ENCODE measurements around the gene ARHGAP42. TPM values are rescaled to one million over a fixed set of nuclear protein-coding genes. Genes with fewer than 3 reads are reported as not detected.

The ARHGAP42 gene
- total RNA-seq, 3 donors from 2014 or later: 14.6 to 26.7 (median 26.2) TPM

DNA sequence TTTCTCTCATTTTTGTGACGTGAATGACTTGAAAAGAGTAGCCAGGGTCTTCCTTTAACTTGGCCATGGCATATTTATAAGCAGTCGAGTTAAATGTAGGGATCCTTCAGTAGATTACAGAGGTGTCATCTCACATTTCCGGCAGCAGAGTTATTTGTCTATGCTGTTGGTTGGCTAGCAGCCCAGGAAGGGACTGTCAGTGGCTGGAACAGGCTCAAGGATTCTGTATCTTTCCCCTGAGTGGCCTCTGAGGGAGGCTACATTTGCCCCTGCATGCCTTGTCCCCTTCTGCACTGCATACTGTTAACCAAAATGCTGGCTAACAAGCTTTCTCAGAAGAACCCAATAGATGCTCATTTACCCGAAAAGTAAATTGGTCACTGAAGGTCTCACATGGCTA, 254.9 kb downstream of the ARHGAP42 start:
- intact Hi-C loops (cut with DNase I; ENCODE audit: low total_unique reads): no loop called here
- H3K27me3 ChIP-seq: no peaks in the 10 kb centered on the region
- TF ChIP-seq POLR2AphosphoS5 (IDR thresholded peaks at IDR 0.05): no peak
- TF ChIP-seq, protein P1, sequence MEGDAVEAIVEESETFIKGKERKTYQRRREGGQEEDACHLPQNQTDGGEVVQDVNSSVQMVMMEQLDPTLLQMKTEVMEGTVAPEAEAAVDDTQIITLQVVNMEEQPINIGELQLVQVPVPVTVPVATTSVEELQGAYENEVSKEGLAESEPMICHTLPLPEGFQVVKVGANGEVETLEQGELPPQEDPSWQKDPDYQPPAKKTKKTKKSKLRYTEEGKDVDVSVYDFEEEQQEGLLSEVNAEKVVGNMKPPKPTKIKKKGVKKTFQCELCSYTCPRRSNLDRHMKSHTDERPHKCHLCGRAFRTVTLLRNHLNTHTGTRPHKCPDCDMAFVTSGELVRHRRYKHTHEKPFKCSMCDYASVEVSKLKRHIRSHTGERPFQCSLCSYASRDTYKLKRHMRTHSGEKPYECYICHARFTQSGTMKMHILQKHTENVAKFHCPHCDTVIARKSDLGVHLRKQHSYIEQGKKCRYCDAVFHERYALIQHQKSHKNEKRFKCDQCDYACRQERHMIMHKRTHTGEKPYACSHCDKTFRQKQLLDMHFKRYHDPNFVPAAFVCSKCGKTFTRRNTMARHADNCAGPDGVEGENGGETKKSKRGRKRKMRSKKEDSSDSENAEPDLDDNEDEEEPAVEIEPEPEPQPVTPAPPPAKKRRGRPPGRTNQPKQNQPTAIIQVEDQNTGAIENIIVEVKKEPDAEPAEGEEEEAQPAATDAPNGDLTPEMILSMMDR (IDR thresholded peaks at IDR 0.05): no peak
- no peak for TF ChIP-seq POLR2A (IDR thresholded peaks at IDR 0.05)

DNA sequence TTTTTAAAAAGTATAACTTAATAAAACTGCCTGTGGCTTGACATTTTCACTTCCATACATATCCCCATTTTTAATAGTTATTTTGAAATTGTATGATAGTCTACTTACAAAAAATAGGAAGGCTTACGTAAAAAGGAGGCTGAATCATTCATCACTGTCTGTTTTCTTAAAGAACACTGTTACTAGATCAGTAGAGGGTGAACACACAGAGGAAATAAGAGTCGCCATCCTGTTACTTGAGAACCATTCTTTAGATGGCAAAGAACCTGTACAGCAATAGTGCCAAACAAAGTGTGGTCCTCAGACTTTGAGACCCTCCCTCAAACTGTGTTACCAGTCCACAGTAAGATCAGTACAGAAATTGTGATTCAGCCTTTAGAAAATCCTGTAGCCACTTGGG, 261.8 kb downstream of the ARHGAP42 start:
- intact Hi-C loops (cut with DNase I; ENCODE audit: low total_unique reads): no loop called here
- Histone ChIP-seq H3K27ac (no peak overlapping the region), H3K36me3 (no peaks in the 10 kb centered on the region), H3K4me1 (no peaks in the 10 kb centered on the region), H3K9me3 (no peaks in the 10 kb centered on the region), H3K4me3 (no peak overlapping the region), H3K27me3 (no peaks in the 10 kb centered on the region)
- DNase-seq (ENCODE audit: low spot score in 2 of 2): no peak
- TF ChIP-seq POLR2AphosphoS5 (IDR thresholded peaks at IDR 0.05): no peak
- TF ChIP-seq, protein P1 (IDR thresholded peaks at IDR 0.05): no peak
- TF ChIP-seq POLR2A (IDR thresholded peaks at IDR 0.05): no peak

More for the DNA sequence above, 254.9 kb downstream of the ARHGAP42 start:
- peak in 1 of 2 donors; percentile 57 for DNase-seq (ENCODE audit: low spot score in 2 of 2)
- H3K27ac ChIP-seq: no peak overlapping the region
- H3K36me3 ChIP-seq: no peaks in the 10 kb centered on the region
- no peaks in the 10 kb centered on the region for H3K9me3 ChIP-seq
- no peak overlapping the region for H3K4me3 ChIP-seq
- no peaks in the 10 kb centered on the region for H3K4me1 ChIP-seq

DNA sequence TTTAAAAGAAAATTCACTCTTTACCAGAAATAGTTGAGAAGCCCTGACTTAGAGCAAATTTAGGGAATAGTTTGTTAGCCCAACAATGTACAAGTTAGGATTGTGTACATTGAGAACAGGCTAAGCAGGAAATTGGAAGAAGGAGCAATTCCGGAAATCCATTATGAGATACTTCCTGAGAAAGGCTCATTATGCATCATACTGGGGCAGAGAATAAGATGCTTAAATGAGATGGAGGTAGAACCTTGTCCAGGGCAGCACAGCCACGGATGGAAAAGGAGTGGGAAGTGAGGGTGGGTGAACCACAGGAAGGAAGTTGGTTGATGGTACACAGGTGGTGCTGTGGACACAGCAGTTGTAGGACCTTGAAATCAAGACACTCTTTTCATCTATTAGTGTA, 262.4 kb downstream of the ARHGAP42 start:
- intact Hi-C loops (cut with DNase I; ENCODE audit: low total_unique reads): no loop called here
- no peak overlapping the region for H3K4me3 ChIP-seq
- H3K27ac ChIP-seq: no peak overlapping the region
- no peaks in the 10 kb centered on the region for H3K4me1 ChIP-seq
- no peaks in the 10 kb centered on the region for H3K36me3 ChIP-seq
- H3K9me3 ChIP-seq: no peaks in the 10 kb centered on the region
- TF ChIP-seq, protein P1 (IDR thresholded peaks at IDR 0.05): no peak
- TF ChIP-seq POLR2AphosphoS5 (IDR thresholded peaks at IDR 0.05) (no peak), POLR2A (IDR thresholded peaks at IDR 0.05) (no peak)
- no peaks in the 10 kb centered on the region for H3K27me3 ChIP-seq
- DNase-seq (ENCODE audit: low spot score in 2 of 2): no peak

DNA sequence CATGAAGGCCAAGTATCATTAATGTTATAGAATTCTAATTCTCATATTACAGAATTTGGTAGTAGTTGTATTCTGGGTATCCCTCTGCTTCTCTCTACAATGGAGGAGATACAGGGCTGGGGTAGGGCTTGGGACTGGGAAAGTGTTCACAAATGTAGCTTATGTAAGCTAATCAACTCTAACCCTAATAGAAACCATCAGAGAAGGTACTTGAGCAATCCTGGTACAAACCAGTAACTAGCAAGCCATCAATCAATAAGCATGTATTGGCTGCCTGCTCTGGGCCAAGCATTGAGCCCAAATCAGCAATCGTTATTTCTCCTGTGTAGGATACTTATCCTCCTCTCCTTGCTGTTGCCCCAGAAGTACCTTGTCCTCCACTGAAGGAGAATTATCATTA, 268.2 kb downstream of the ARHGAP42 start:
- H3K4me3 ChIP-seq: no peak overlapping the region
- DNase-seq (ENCODE audit: low spot score in 2 of 2): no peak
- intact Hi-C loops (cut with DNase I; ENCODE audit: low total_unique reads): no loop called here

DNA sequence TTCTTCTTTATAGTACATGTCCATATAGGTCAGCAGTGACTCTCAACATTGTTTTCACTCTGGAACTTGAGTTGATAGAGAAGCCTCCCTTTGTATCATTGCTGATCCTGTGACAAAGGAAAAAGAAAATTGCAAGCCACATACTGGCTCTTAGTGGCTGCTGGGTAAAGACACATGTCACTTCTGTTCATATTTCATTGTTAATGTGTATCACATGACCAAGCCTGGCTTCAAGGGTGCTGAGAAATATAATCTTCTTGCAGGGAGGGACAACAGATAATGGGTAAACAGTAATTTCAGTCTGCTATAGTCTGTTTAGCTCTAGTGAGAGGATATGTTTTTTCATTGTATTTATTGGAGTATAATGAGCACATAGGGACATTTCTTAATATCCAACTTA, 269.3 kb downstream of the ARHGAP42 start:
- Histone ChIP-seq H3K4me1 (no peaks in the 10 kb centered on the region), H3K27me3 (no peaks in the 10 kb centered on the region), H3K36me3 (no peaks in the 10 kb centered on the region), H3K27ac (no peak overlapping the region), H3K4me3 (no peak overlapping the region), H3K9me3 (no peaks in the 10 kb centered on the region)
- intact Hi-C loops (cut with DNase I; ENCODE audit: low total_unique reads): no loop called here
- no peak for DNase-seq (ENCODE audit: low spot score in 2 of 2)
- TF ChIP-seq, protein P1 (IDR thresholded peaks at IDR 0.05): no peak
- no peak for TF ChIP-seq POLR2A (IDR thresholded peaks at IDR 0.05)
- no peak for TF ChIP-seq POLR2AphosphoS5 (IDR thresholded peaks at IDR 0.05)

More for the DNA sequence above, 268.2 kb downstream of the ARHGAP42 start:
- no peak overlapping the region for H3K27ac ChIP-seq
- no peaks in the 10 kb centered on the region for H3K4me1 ChIP-seq
- no peaks in the 10 kb centered on the region for H3K9me3 ChIP-seq
- TF ChIP-seq, protein P1 (IDR thresholded peaks at IDR 0.05): no peak
- TF ChIP-seq POLR2A (IDR thresholded peaks at IDR 0.05): no peak
- TF ChIP-seq POLR2AphosphoS5 (IDR thresholded peaks at IDR 0.05): no peak
- H3K27me3 ChIP-seq: no peaks in the 10 kb centered on the region
- no peaks in the 10 kb centered on the region for H3K36me3 ChIP-seq
